DMS153 treated with DMSO at 0.1 percent for 48 hours (cell line): Measurements from ENCODE around the gene IFITM10.
"Not testable (repeated sequence)": the region's sequence is repeated elsewhere in the genome, so short reads cannot be mapped to it uniquely, and the experiment has no call there.

ENCODE experiments used
- DNase-seq: peaks from one replicate; lab custom pipeline; 2025; ENCODE audit not compliant: unreplicated experiment; lab: John Stamatoyannopoulos, UW

IFITM10 gene

DNA sequence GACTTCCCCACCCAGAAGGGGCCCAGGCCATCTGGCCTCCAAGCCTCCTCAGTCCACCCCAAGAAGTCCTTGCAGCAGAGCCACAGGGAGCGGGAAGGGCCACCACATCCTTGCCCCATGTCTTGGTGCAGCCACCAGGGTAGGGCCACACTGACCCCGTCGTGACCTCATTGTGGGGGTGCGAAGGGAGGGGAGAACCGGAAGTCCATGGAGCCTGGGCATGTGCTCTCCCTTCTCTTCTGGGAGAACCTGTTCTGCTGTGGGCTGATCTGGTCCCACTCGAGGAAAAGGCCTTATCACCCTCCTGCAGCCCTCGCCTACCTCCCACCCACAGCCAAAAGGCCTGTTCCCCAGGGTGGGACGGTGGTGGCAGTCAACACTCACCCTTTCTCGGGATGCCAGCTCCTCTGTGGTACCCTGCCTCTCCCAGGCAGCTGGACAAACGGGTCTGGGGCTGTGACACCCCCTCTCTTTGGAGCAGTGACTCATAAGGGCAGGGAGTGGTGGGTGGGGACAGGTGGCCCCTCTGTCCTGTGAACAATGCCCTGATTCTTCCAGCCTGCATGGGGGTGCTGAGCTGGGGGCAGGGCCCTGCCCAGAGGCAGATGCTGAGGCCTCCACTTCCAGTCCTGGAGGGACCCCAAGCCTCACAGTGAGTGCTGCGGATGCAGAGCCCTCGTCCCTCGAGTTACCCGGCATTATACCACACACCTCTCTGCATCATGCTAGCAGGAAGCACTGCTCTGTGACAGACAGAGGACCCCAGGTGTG, 27.9 kb upstream of the IFITM10 start:
- DNase-seq: no peak

DNA sequence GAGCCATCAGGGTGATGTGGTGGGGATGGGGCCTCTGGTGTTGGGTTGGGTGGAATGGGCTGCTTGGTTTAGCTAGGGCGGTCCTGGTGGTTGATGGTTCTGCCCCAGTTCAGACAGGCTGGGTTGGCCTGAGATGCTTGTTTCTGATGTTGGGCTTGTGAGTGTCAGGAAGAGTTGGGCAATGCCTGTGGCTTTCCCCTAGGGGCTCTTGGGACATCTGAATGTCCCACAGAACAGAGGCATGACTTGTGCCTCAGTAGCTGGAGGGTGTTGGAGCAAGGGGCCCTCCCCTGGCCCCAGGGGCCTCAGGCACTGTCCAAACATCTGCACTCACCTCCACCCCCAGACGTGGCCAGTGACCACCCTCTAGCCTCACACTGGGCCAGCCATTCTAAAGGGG, 27.3 kb upstream of the IFITM10 start:
- DNase-seq: no peak

- no peak for DNase-seq
Measured at GRCh38 chr11:1776944-1777715, 26.7 kb upstream of the IFITM10 start.

GRCh38 chr11:1776331-1776851, 26.0 kb upstream of the IFITM10 start:
- DNase-seq: no peak

GRCh38 chr11:1774886-1775285, 24.5 kb upstream of the IFITM10 start:
- no peak for DNase-seq

GRCh38 chr11:1773994-1774550, 23.7 kb upstream of the IFITM10 start:
- DNase-seq: no peak

DNA sequence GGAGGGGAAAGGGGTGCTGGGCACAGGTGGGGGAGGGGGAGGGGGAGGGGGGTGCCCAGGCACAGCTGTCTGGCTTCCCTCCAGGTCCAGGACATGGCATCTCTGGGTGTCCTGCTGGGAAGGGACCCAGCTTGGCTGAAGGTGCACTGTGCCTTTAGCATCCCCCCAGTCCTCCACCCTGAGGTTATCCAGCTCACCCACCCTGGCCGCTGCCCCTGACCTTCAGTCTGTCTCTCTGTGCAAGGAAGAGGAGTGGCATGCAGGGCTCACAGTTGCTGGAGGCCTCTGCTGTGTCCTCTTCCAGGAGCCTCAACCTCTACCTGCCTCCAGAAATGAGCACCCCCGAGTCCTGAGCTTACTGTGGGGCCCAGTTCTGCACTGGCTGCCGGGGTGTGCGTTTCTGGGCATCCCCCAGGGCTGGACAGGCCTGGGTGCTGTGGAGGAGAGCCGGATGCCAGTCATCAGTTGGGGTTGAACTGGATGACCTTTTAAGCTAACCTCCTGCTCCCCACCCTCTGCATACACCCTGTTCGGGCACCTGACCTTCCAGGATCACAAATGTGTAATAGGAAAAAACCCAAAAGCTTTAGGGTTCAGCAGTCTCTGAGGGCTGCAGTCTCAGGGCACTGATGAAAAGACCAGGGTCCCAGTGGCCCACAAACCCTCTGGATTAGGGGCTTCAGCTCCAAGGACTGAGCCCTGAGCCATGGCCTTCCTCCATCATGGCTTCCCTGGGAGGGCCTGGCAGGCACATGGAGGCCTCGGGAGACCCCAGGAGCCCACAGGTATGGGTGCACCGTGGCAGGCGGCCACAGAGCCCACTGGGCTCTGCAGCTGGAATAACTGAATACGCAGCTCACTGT, 23.0 kb upstream of the IFITM10 start:
- DNase-seq: no peak

GRCh38 chr11:1772270-1773130, 22.1 kb upstream of the IFITM10 start:
- DNase-seq: no peak

DNA sequence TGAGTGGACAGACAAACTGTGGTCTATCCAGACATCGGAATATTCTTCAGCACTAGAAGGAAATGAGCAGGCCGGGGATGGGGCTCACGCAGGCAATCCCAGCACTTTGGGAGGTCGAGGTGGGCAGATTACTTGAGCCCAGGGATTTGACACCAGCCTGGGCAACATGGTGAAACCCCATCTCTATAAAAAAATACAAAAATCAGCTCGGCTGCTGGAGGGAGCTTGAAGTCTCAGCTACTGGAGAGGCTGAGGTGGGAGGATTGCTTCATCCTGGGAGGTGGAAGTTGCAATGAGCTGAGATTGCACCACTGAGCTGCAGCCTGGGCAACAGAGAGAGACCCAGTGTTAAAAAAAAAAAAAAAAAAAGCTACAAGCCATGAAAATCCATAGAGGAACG, 21.3 kb upstream of the IFITM10 start:
- no peak for DNase-seq

DNA sequence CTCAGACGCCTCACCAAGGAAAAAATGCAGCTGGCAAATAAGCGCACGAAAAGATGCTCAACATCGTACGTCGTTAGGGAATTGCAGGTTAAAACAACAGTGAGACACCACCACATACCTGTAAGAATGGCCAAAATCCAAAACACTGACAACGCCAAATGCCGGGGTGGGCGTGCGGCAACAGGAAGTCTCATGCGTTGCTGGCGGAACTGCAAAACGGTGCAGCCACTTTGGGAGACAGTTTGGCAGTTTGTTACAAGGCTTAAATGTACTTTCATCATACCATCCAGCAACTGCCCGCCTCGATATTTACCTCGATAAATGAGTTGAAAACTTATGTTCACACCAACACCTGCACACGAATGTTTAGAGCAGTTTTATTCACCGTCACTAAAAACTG, 20.9 kb upstream of the IFITM10 start:
- no peak for DNase-seq

GRCh38 chr11:1770528-1770927, 20.1 kb upstream of the IFITM10 start:
- DNase-seq: no peak

DNA sequence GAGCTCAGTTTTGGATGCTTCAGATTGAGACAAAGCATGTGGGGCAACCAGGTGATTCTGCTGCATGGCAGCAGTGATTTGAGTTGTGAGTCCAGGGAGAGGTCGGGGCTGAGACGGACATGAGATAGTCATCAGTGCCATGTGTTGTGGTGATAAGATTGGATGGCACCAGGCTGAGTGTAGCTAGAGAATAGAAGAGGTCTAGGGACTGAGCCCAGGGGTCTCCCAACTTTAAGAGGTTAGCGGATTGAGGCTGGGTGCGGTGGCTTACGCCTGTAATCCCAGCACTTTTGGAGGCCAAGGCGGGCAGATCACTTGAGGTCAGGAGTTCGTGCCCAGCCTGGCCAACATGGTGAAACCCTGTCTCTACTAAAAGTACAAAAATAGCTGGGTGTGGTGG, 19.7 kb upstream of the IFITM10 start:
- DNase-seq: no peak

DNA sequence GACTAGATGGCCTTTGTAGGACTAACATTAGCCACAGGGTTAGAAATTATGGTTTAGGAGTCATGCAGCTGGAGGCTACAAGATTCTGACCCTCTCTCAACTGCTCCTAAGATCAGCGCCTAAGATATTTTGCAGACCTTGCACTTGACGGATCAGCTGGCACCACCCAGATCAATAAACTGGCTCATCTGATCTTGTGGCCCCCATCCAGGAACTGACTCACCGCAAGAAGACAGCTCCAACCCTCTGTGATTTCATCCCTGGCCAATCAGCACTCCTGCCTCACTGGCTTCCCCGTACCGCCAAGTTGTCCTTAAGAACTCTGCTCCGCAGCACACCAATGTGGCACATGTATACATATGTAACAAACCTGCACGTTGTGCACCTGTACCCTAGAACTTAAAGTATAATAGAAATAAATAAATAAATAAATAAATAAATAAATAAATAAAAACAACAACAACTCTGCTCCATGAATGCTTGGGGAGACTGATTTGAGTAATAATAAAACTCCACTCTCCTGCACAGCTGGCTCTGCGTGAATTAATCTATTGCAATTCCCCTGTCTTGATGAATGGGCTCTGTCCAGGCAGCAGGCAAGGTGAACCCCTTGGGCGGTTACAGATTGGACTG, 19.0 kb upstream of the IFITM10 start:
- not testable (repeated sequence) for DNase-seq

DNA sequence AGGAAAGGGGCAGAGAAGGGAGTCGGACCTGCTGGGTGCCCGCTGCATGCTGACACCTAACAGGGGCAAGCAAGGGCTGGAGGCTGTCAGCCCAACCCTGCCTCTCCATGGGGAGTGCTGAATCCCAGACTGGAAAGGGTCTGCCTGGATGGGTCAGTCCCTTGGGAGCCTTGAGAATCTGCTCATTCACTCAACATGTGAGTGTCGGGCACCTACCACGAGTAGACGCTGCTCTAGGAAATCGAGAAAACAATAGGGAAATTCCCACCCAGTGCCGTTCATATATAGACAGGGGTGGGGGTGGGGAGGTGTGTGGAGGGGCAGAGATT, 17.7 kb upstream of the IFITM10 start:
- DNase-seq: no peak

GRCh38 chr11:1767399-1768140, 17.2 kb upstream of the IFITM10 start:
- no peak for DNase-seq

DNA sequence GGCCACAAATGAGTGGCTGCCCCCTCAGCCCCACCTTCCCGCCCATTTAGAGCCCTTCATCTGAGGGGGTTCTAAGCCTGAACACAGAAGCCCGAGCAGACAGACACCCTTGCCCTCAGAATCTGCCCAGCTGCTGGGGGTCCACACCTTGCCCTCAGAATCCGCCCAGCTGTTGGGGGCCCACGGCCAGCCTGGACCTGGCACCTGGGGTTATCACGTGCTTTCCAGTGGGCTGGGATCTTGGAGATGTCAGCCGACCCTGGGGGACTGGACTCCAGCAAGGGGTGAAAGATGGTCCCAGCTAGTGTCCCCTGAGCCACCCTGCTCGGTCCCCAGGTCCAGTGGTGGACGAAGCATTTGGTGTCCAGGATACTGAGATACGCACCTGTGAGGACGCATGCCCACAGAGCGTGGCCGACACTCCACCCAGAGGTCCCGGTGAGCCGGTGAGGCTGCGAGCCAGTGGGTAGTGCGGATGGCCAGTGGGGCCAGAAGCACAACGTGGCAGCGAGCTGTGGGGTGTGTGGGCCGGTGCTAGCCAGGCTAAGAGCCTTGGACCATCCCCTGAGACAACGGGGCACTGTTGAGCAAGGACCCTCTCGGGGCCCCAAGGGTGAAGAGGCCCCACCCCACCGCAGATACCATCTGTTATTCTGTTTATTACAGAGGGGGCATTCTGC, 16.5 kb upstream of the IFITM10 start:
- no peak for DNase-seq

- no peak for DNase-seq
Measured at GRCh38 chr11:1765871-1766718, 15.7 kb upstream of the IFITM10 start.
